ENCODE measurements around the gene GRM1.

GRM1 gene

GRCh38 chr6:146426516-146426915, 397.7 kb downstream of the GRM1 start:
- Histone ChIP-seq H3K27ac (no peak overlapping the region), H3K27me3 (ENCODE audit: insufficient read depth, low read depth, severe bottlenecking) (no peaks in the 10 kb centered on the region), H3K9me3 (ENCODE audit: severe bottlenecking) (no peaks in the 10 kb centered on the region), H3K4me3 (ENCODE audit: low read depth, low read length) (no peak overlapping the region), H3K36me3 (no peaks in the 10 kb centered on the region)
- TF ChIP-seq CTCF (IDR thresholded peaks at IDR 0.05; ENCODE audit: low read depth, low read length): no peak
- DNase-seq: no peak

- no peak for DNase-seq
- Histone ChIP-seq H3K27me3 (ENCODE audit: insufficient read depth, low read depth, severe bottlenecking) (no peaks in the 10 kb centered on the region), H3K27ac (no peak overlapping the region), H3K9me3 (ENCODE audit: severe bottlenecking) (no peaks in the 10 kb centered on the region), H3K4me3 (ENCODE audit: low read depth, low read length) (no peak overlapping the region), H3K36me3 (no peaks in the 10 kb centered on the region)
- no peak for TF ChIP-seq CTCF (IDR thresholded peaks at IDR 0.05; ENCODE audit: low read depth, low read length)
These were observed 401.0 kb downstream of the GRM1 start for GRCh38 chr6:146429831-146430230.

GRCh38 chr6:146433881-146434731, 405.2 kb downstream of the GRM1 start:
- DNase-seq: no peak
- Histone ChIP-seq H3K27ac (no peak overlapping the region), H3K36me3 (no peaks in the 10 kb centered on the region), H3K9me3 (ENCODE audit: severe bottlenecking) (no peaks in the 10 kb centered on the region), H3K27me3 (ENCODE audit: insufficient read depth, low read depth, severe bottlenecking) (no peaks in the 10 kb centered on the region), H3K4me3 (ENCODE audit: low read depth, low read length) (no peak overlapping the region)
- no peak for TF ChIP-seq CTCF (IDR thresholded peaks at IDR 0.05; ENCODE audit: low read depth, low read length)

- Histone ChIP-seq H3K27ac (no peak overlapping the region), H3K27me3 (ENCODE audit: insufficient read depth, low read depth, severe bottlenecking) (no peaks in the 10 kb centered on the region), H3K4me3 (ENCODE audit: low read depth, low read length) (no peak overlapping the region), H3K36me3 (no peaks in the 10 kb centered on the region), H3K9me3 (ENCODE audit: severe bottlenecking) (no peaks in the 10 kb centered on the region)
- no peak for TF ChIP-seq CTCF (IDR thresholded peaks at IDR 0.05; ENCODE audit: low read depth, low read length)
- no peak for DNase-seq
These were observed 406.0 kb downstream of the GRM1 start for GRCh38 chr6:146434732-146435390.

GRCh38 chr6:146441907-146442306, 413.0 kb downstream of the GRM1 start:
- Histone ChIP-seq H3K4me3 (ENCODE audit: low read depth, low read length) (no peak overlapping the region), H3K36me3 (no peaks in the 10 kb centered on the region), H3K9me3 (ENCODE audit: severe bottlenecking) (no peaks in the 10 kb centered on the region), H3K27ac (no peak overlapping the region), H3K27me3 (ENCODE audit: insufficient read depth, low read depth, severe bottlenecking) (no peaks in the 10 kb centered on the region)
- no peak for TF ChIP-seq CTCF (IDR thresholded peaks at IDR 0.05; ENCODE audit: low read depth, low read length)
- DNase-seq: no peak
